Spleen (tissue), 11 donors: ENCODE measurements around the gene TBX1. TPM values are rescaled to one million over a fixed set of nuclear protein-coding genes. Genes with fewer than 3 reads are reported as not detected.
"Not testable (repeated sequence)": the region's sequence is repeated elsewhere in the genome, so short reads cannot be mapped to it uniquely, and the experiment has no call there.

Experiments used
- DNase-seq: peaks from one replicate; pipeline ENCODE4 v3.0.0-alpha.2; 2020
- H3K27ac ChIP-seq, 8 donors: fragments of 200-600 bp; sonication (generic) in 7 of 8; 1 replicate in 4 of 8; 2 replicates in 4 of 8; pipeline versions ENCODE4 v1.5.0 to v1.8.0; 2016 to 2021; ENCODE audit warnings: inconsistent platforms in 4 of 8, mild to moderate bottlenecking in 4 of 8, moderate library complexity in 1 of 8
- H3K27me3 ChIP-seq, 7 donors: fragments of 200-600 bp; sonication (generic) in 6 of 7; replicated peaks in 1 of 7; 1 replicate in 4 of 7; 2 replicates in 3 of 7; pipeline versions ENCODE4 v1.5.0 to v1.8.0; 2016 to 2021; ENCODE audit warnings: inconsistent platforms in 3 of 7, mild to moderate bottlenecking in 1 of 7
- H3K36me3 ChIP-seq, 6 donors: fragments of 200-600 bp; sonication (generic) in 5 of 6; 1 replicate in 4 of 6; 2 replicates in 2 of 6; pipeline versions ENCODE4 v1.5.0 to v1.8.0; 2016 to 2021; ENCODE audit warnings: inconsistent platforms in 2 of 6
- H3K4me1 ChIP-seq, 6 donors: fragments of 200-600 bp; sonication (generic) in 5 of 6; 1 replicate in 3 of 6; 2 replicates in 3 of 6; pipeline versions ENCODE4 v1.5.0 to v1.8.0; 2016 to 2021; ENCODE audit warnings: inconsistent platforms in 3 of 6
- H3K4me3 ChIP-seq, 8 donors: fragments of 200-600 bp; sonication (generic) in 7 of 8; 1 replicate in 4 of 8; 2 replicates in 4 of 8; pipeline versions ENCODE4 v1.5.0 to v1.8.0; 2016 to 2021; ENCODE audit warnings: inconsistent platforms in 4 of 8, mild to moderate bottlenecking in 4 of 8, moderate library complexity in 2 of 8
- H3K9me3 ChIP-seq, 8 donors: fragments of 200-600 bp; sonication (generic) in 7 of 8; 1 replicate in 4 of 8; 2 replicates in 4 of 8; pipeline versions ENCODE4 v1.5.0 to v1.8.0; 2016 to 2021; ENCODE audit warnings: inconsistent platforms in 4 of 8
- POLR2A ChIP-seq, 3 donors: fragments of 450-650 bp; IDR thresholded peaks; one replicate each; pipeline ENCODE4 v1.5.1; 2017; ENCODE audit warnings: antibody characterized with exemption in 3 of 3, mild to moderate bottlenecking in 1 of 3
- POLR2AphosphoS5 ChIP-seq, 3 donors: sonication (generic); formaldehyde crosslinking; IDR thresholded peaks; one replicate each; pipeline ENCODE4 v1.5.1; 2017; ENCODE audit warnings: antibody characterized with exemption in 3 of 3
- WGBS, 5 donors: extraction: QIAGEN DNeasy Blood & Tissue Kit in 3 of 5; methylation state at CpG; one replicate each; pipeline versions ENCODE4 v1.1.5 to v1.1.7; 2013 to 2018; 5-methylcytosine and 5-hydroxymethylcytosine counted together
- intact Hi-C: fragments of 100-400 bp; cut with DNase I; formaldehyde crosslinking; loops from one replicate; pipeline ENCODE4 v1.15.0; 2023; ENCODE audit warnings: low total_unique reads
- polyA plus RNA-seq, 3 donors: library from polyadenylated mRNA; stranded (reverse); fragments of 200-250 nt; gene quantifications; one replicate each; pipeline ENCODE4 v1.2.1, GENCODE V29; 2013
- total RNA-seq, 7 donors: library from RNA; depleted of rRNA in 3 of 7; stranded (reverse); fragments of >200 nt in 3 of 7; fragmentation: NEBNext Ultra II Directional in 4 of 7; extraction: Animal tissue kit (Norgen Biotek cat#: 25700) in 4 of 7; gene quantifications; one replicate each; pipeline versions ENCODE4 v1.1.0 to v1.2.1, GENCODE V29; 2016 to 2021
- TF ChIP-seq, protein P1 (sequence below), 11 experiments: fragments of 200-600 bp in 7 of 11; fragments of 450-650 bp in 4 of 11; sonication (generic) in 4 of 11; IDR thresholded peaks in 8 of 11; conservative IDR thresholded peaks in 3 of 11; 1 replicate in 7 of 11; 2 replicates in 4 of 11; pipeline versions ENCODE4 v1.4.0 to v1.8.0; 2016 to 2021; ENCODE audit warnings: antibody characterized with exemption in 11 of 11, inconsistent platforms in 4 of 11, mild to moderate bottlenecking in 1 of 11
- donor health status: healthy with polysubstance abuse.
- donor health status: DM: no; HTN: no; CAD: no; lungs with moderate emphysema.
- donor health status: DM: no; HTN: no; CAD: no.
- donor health status: Bipolar disorder and iron deficiency.
- donor health status: healthy.
- donor health status: DM: no; HTN: no; CAD: no.
- donor health status: DM: yes; HTN: yes; CAD: no.

The TBX1 gene
- total and polyA plus RNA-seq, 10 donors = 0.17 to 10.5 (median 0.70) TPM

DNA sequence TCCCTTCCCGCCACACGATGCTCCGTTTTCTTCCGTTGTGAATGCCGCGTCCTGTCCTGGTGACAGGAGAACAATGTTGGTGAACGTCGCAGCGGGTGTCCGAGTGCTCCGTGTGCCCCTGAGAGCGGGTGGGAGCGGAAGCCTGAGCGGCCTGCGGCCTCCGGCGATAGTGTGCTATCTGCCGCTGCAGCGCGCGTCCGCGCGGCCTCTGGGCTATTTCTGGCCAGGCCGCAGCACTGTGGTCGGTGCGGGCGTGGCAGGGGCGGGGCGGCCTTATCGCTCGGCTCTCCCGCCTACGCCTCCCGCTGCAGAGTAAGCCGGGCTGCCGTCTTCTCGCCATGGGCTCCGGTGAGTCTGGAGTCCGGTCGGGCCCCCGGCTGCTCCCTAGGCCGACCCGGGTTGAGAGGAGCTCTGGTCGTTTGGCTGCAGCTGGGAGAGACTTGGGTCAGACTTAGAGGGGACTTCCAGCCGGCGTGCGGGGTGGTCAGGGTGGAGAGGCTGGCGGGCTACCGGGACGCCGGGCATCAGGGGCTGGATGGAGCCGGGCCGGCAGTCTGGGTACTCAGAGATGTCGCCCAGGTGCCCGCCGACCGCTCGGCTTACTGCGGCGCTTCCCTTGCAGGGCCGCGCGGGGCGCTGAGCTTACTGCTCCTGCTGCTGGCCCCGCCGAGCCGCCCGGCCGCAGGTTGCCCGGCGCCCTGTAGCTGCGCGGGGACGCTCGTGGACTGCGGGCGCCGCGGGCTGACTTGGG, 37.2 kb upstream of the TBX1 start, which contains the start of gene GP1BB:
TSS of gene GP1BB (plus strand) at position 308 of the 751 bp plus-strand sequence. CDS start at position 339, 31 bp downstream.
- TF ChIP-seq POLR2AphosphoS5 (IDR thresholded peaks at IDR 0.05) = peak; percentile 8 to 76 (median 49)
- TF ChIP-seq, protein P1, sequence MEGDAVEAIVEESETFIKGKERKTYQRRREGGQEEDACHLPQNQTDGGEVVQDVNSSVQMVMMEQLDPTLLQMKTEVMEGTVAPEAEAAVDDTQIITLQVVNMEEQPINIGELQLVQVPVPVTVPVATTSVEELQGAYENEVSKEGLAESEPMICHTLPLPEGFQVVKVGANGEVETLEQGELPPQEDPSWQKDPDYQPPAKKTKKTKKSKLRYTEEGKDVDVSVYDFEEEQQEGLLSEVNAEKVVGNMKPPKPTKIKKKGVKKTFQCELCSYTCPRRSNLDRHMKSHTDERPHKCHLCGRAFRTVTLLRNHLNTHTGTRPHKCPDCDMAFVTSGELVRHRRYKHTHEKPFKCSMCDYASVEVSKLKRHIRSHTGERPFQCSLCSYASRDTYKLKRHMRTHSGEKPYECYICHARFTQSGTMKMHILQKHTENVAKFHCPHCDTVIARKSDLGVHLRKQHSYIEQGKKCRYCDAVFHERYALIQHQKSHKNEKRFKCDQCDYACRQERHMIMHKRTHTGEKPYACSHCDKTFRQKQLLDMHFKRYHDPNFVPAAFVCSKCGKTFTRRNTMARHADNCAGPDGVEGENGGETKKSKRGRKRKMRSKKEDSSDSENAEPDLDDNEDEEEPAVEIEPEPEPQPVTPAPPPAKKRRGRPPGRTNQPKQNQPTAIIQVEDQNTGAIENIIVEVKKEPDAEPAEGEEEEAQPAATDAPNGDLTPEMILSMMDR (IDR thresholded peaks at IDR 0.05 in 8 of 11, conservative IDR thresholded peaks at IDR 0.05 in 3 of 11) = peak in 2 of 11 experiments; percentile 4
- no peak for TF ChIP-seq POLR2A (IDR thresholded peaks at IDR 0.05)
- Histone ChIP-seq H3K27me3 (peaks cover 0 to 75% (median 50%) of the 10 kb centered on the region in 7 donors), H3K4me3 (peak within 1 kb of the TSS in 7 of 8 donors; percentile 10 to 64 (median 26)), H3K4me1 (peaks cover 19 to 42% (median 33%) of the 10 kb centered on the region in 6 donors), H3K9me3 (no peaks in the 10 kb centered on the region), H3K36me3 (peaks cover 0 to 49% (median 4%) of the 10 kb centered on the region in 6 donors), H3K27ac (no peak within 1 kb of the TSS)
- intact Hi-C loops = no loop called here
- WGBS, 5 donors = 8 to 17% (median 12%) methylated on average over 46 to 80 of the region's 80 CpGs
- DNase-seq = no peak

DNA sequence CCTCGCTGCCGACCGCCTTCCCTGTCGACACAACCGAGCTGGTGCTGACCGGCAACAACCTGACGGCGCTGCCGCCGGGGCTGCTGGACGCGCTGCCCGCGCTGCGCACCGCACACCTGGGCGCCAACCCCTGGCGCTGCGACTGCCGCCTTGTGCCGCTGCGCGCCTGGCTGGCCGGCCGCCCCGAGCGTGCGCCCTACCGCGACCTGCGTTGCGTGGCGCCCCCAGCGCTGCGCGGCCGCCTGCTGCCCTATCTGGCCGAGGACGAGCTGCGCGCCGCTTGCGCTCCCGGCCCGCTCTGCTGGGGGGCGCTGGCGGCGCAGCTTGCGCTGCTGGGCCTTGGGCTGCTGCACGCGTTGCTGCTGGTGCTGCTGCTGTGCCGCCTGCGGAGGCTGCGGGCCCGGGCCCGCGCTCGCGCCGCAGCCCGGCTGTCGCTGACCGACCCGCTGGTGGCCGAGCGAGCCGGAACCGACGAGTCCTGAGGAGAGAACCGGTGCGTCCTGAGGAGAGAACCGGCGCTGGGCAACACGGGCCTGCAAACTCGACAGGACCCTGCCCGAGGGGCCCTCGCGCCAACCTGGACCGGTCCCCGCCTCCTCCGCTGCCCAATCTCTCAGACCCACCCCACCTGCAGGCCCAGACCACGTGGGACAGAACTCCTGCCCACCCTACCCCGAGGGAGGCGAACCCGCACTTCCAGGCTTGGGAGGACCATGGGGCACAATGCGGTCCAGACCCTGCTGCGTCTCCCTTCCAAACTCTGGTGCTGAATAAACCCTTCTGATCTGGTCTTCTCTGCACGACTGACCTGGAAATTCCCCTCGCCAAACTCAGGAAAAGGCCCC, 36.4 kb upstream of the TBX1 start:
- Histone ChIP-seq H3K27me3 (peaks cover 0 to 75% (median 42%) of the 10 kb centered on the region in 7 donors), H3K4me3 (peak overlapping the region in 7 of 8 donors; percentile 10 to 64 (median 26)), H3K9me3 (no peaks in the 10 kb centered on the region), H3K36me3 (peaks cover 0 to 48% (median 4%) of the 10 kb centered on the region in 6 donors), H3K27ac (no peak overlapping the region), H3K4me1 (peaks cover 12 to 34% (median 25%) of the 10 kb centered on the region in 6 donors)
- DNase-seq = no peak
- intact Hi-C loops = no loop called here
- TF ChIP-seq, protein P1 (IDR thresholded peaks at IDR 0.05 in 8 of 11, conservative IDR thresholded peaks at IDR 0.05 in 3 of 11) = peak in 1 of 11 experiments; percentile 3
- no peak for TF ChIP-seq POLR2A (IDR thresholded peaks at IDR 0.05)
- no peak for TF ChIP-seq POLR2AphosphoS5 (IDR thresholded peaks at IDR 0.05)
- 12 to 20% (median 19%) methylated on average over 45 to 89 of the region's 89 CpGs for WGBS, 5 donors

- intact Hi-C loops = no loop called here
- peaks cover 10 to 28% (median 23%) of the 10 kb centered on the region in 6 donors for H3K4me1 ChIP-seq
- H3K36me3 ChIP-seq = peaks cover 0 to 39% (median 4%) of the 10 kb centered on the region in 6 donors
- WGBS, 5 donors = 79 to 84% (median 82%) methylated on average over 45 of the region's 45 CpGs
- DNase-seq = no peak
- no peak for TF ChIP-seq POLR2A (IDR thresholded peaks at IDR 0.05)
- TF ChIP-seq, protein P1 (IDR thresholded peaks at IDR 0.05 in 8 of 11, conservative IDR thresholded peaks at IDR 0.05 in 3 of 11) = no peak
- TF ChIP-seq POLR2AphosphoS5 (IDR thresholded peaks at IDR 0.05) = no peak
- no peak overlapping the region for H3K4me3 ChIP-seq
- H3K27me3 ChIP-seq = peaks cover 0 to 73% (median 34%) of the 10 kb centered on the region in 7 donors
- no peaks in the 10 kb centered on the region for H3K9me3 ChIP-seq
- H3K27ac ChIP-seq = no peak overlapping the region
Observed at GRCh38 chr22:19724927-19725661, 35.5 kb upstream of the TBX1 start.

- Histone ChIP-seq H3K4me1 (peaks cover 14 to 39% (median 32%) of the 10 kb centered on the region in 6 donors), H3K36me3 (peaks cover 0 to 28% (median 4%) of the 10 kb centered on the region in 6 donors), H3K27me3 (peaks cover 0 to 66% (median 38%) of the 10 kb centered on the region in 7 donors)
- intact Hi-C loops, H3K27ac ChIP-seq, DNase-seq, H3K9me3 ChIP-seq, H3K4me3 ChIP-seq: not testable (repeated sequence)
- 85 to 90% (median 89%) methylated on average over 84 to 96 of the region's 96 CpGs for WGBS, 5 donors
Observed at GRCh38 chr22:19726064-19726788, 34.4 kb upstream of the TBX1 start.
